ENCODE results near the gene VTN.

DNA sequence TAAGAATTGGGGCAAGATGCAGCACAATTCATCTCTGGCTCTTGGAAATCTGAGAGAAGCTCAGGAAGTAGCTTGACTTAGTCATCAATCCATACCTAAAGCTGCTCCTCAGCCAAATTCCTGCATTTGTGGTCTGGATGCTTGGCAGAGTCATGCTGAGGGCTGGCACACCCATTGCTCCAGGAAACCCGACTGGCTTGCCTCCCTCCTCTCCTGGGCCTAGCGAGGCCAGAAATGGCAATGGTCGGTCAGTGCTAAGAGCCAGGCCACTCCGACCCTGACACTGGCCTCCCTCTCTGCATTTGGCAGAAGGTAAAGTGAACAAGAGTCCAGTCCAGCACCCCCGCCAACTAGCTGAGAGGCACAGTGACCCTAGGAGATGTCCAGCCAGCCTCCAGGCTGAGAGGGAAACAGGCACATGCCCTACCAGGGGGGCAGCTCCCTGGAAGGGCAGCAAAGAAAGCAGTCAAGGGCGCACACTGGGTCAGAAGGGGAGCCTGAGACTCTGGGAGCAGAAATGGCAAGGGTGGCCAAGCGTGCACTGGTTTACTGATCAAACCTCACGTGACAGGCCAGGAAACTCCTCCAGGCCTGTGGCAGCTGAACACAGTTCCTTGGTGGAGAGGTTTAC, 22.7 kb downstream of the VTN start:
- TF ChIP-seq EZH2 (IDR thresholded peaks at IDR 0.05; ENCODE audit: insufficient read depth, poor library complexity, severe bottlenecking): no peak
- TF ChIP-seq EZH2phosphoT487 (IDR thresholded peaks at IDR 0.05; ENCODE audit: insufficient read depth, low read depth): no peak

All from GM23248 (cell line).